ENCODE results near the gene BCAT1. TPM values are rescaled to one million over a fixed set of nuclear protein-coding genes. Genes with fewer than 3 reads are reported as not detected.

Gene BCAT1
- total and polyA plus RNA-seq, 9 of the 15 experiments (the other 6 are each of a cell fraction or from before 2014, with no cell fraction given), result 38.5 to 157 (median 66.8) TPM

DNA sequence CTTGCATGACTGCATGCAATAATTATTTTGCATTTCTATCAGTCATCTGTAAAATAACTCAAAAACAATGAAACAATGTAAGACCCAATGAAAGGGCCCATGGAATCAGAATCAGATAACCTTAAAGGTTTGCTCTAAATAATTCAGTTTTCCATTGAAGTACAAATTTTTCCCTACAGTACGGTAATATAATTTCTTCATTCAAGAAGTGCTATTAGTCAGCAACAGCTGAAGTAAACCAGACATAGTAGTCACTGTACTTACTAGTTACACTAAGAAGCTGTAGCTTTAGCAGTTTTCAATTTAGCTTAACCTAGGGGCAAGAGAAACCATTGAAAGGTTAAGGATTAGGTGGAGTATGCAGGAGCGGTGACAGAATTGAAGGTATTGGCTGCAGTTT lies 43.5 kb downstream of the BCAT1 start:
- H3K4me3 ChIP-seq, result no peak overlapping the region
- peaks cover 32% of the 10 kb centered on the region; the same call in 2 of the 3 replicates for H3K36me3 ChIP-seq (ENCODE audit: control insufficient read depth, insufficient read depth, low read length)
- intact Hi-C loops (cut with micrococcal nuclease), result no loop called here
- POLR2A ChIA-PET, result interaction anchor here (1.1 kb wide), 1 partner anchor 15 kb away, joined by 3 read pairs; no protein-coding TSS in a partner anchor
- no peak overlapping the region for H2AFZ ChIP-seq (ENCODE audit: low read depth, low read length)
- no peak overlapping the region for H3K4me2 ChIP-seq (ENCODE audit: insufficient read depth, low read length)
- no peaks in the 10 kb centered on the region for H3K27me3 ChIP-seq (ENCODE audit: control insufficient read depth in 2 of 2, insufficient read depth in 2 of 2, low read length in 2 of 2)
- CTCF ChIA-PET (ENCODE audit: low intra/inter-chr PET ratio), result no interaction called here
- DNase-seq (ENCODE audit: extremely low read depth in 1 of 4, low spot score in 3 of 4) (no peak), FAIRE-seq (no peak), ATAC-seq (no peak)
- peaks cover 10% of the 10 kb centered on the region for H3K9me3 ChIP-seq (replicated peaks; ENCODE audit: control insufficient read depth, insufficient read depth, low read depth, low read length)
- H3K79me2 ChIP-seq (ENCODE audit: control insufficient read depth, insufficient read depth, low read length), result peaks cover 87% of the 10 kb centered on the region
- BruUV-seq (replicated peaks), result no TSS peak
- H4K20me1 ChIP-seq (replicated peaks; ENCODE audit: control insufficient read depth, insufficient read depth, low read length), result no peaks in the 10 kb centered on the region
- no peak overlapping the region for H3K9ac ChIP-seq (ENCODE audit: insufficient read depth in 1 of 2, low read depth in 2 of 2, low read length in 2 of 2)
- 50% methylated on average over 2 of the region's 2 CpGs for WGBS (ENCODE audit: insufficient coverage, low coverage, missing lambda C conversion rate)
- in situ Hi-C loops (cut with MboI), result no loop called here
- peaks cover 0 to under 1% of the 10 kb centered on the region in 2 experiments; a peak in 2 of 5 replicates for H3K4me1 ChIP-seq (replicated peaks in 1 of 2; ENCODE audit: control insufficient read depth in 2 of 2, insufficient read depth in 2 of 2, low read length in 2 of 2)
- no peak for TF ChIP-seq ELF1 (tag; IDR thresholded peaks at IDR 0.05)
- TF ChIP-seq E2F4 (CRISPR knock-in tag; IDR thresholded peaks at IDR 0.05; ENCODE audit: low read depth), result no peak
- TF ChIP-seq GTF2B (IDR thresholded peaks at IDR 0.05; ENCODE audit: extremely low read depth, insufficient read length), result no peak
- TF ChIP-seq TARDBP (IDR thresholded peaks at IDR 0.05), result no peak
- no peak for TF ChIP-seq ILK (tag; IDR thresholded peaks at IDR 0.05; ENCODE audit: borderline replicate concordance, low read depth)
- TF ChIP-seq ZNF232 (CRISPR knock-in tag; IDR thresholded peaks at IDR 0.05), result no peak
- TF ChIP-seq SMAD3 (CRISPR knock-in tag; conservative IDR thresholded peaks at IDR 0.05), result no peak
- TF ChIP-seq ZNF408 (CRISPR knock-in tag; IDR thresholded peaks at IDR 0.05; ENCODE audit: low read depth), result no peak
- TF ChIP-seq, protein P1, sequence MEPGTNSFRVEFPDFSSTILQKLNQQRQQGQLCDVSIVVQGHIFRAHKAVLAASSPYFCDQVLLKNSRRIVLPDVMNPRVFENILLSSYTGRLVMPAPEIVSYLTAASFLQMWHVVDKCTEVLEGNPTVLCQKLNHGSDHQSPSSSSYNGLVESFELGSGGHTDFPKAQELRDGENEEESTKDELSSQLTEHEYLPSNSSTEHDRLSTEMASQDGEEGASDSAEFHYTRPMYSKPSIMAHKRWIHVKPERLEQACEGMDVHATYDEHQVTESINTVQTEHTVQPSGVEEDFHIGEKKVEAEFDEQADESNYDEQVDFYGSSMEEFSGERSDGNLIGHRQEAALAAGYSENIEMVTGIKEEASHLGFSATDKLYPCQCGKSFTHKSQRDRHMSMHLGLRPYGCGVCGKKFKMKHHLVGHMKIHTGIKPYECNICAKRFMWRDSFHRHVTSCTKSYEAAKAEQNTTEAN (CRISPR knock-in tag; IDR thresholded peaks at IDR 0.05), result no peak
- TF ChIP-seq STAT5B (CRISPR knock-in tag; IDR thresholded peaks at IDR 0.05), result no peak
- TF ChIP-seq FOS (IDR thresholded peaks at IDR 0.05; ENCODE audit: extremely low read depth, insufficient read length), result no peak
- no peak for TF ChIP-seq ZNF184 (CRISPR knock-in tag; IDR thresholded peaks at IDR 0.05)
- TF ChIP-seq HOXB6 (CRISPR knock-in tag; IDR thresholded peaks at IDR 0.05; ENCODE audit: borderline replicate concordance), result no peak
- no peak for TF ChIP-seq U2AF1 (optimal IDR thresholded peaks at IDR 0.05; ENCODE audit: low read depth, low read length)
- no peak for TF ChIP-seq ZNF699 (CRISPR knock-in tag; IDR thresholded peaks at IDR 0.05; ENCODE audit: insufficient replicate concordance)
- TF ChIP-seq ZBED1 (IDR thresholded peaks at IDR 0.05), result no peak
- TF ChIP-seq KLF1 (tag; IDR thresholded peaks at IDR 0.05), result no peak
- no peak for TF ChIP-seq PML (IDR thresholded peaks at IDR 0.05; ENCODE audit: low read length)
- no peak for TF ChIP-seq PREB (CRISPR knock-in tag; IDR thresholded peaks at IDR 0.05)
- H3K9me1 ChIP-seq (ENCODE audit: control insufficient read depth, insufficient read depth, low read length), result no peaks in the 10 kb centered on the region
- H3K27ac ChIP-seq (ENCODE audit: extremely low read depth, low read depth, low read length), result no peak overlapping the region
